Panc1 (cell line): ENCODE results near the gene KCNN2.

Experiments
- POLR2AphosphoS5 ChIP-seq: IDR thresholded peaks from 2 replicates; pipeline ENCODE4 v1.6.1; 2012; ENCODE audit warnings: mild to moderate bottlenecking, low read depth, low read length, moderate library complexity
- TCF7L2 ChIP-seq: IDR thresholded peaks from 2 replicates; pipeline ENCODE4 v1.6.1; 2011; ENCODE audit warnings: mild to moderate bottlenecking, low read depth, low read length, inconsistent platforms
- TF ChIP-seq, protein P1 (sequence below): fragments of 450-650 bp; IDR thresholded peaks from 2 replicates; pipeline ENCODE4 v1.5.1; 2017; ENCODE audit warnings: mild to moderate bottlenecking
- TF ChIP-seq, protein P2 (sequence below), 2 experiments: IDR thresholded peaks; 2 replicates each; pipeline ENCODE4 v1.6.1; 2011 to 2012; ENCODE audit warnings: low read depth in 2 of 2, control low read depth in 1 of 2, low read length in 1 of 2, mild to moderate bottlenecking in 1 of 2, moderate library complexity in 1 of 2; ENCODE audit not compliant: insufficient read depth in 1 of 2

DNA sequence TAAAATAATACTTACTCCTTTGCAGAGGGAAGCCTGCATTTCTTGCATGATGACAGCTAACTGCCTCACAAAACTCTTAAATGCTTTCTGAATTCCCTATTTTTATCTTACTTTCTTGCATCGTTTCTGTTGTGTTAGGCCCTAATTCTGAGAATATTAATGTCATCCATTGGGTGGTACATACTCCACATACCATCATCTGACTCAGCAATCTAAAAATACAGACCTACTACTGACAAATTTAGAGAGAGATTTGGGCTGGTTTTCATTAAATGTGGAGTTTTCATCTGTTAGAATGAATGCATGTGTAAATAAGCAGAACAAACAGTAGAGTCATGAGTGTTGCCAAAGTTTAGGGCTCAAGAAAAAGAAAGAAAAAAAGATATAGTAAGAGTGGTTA lies 26.5 kb upstream of the KCNN2 start:
- TF ChIP-seq POLR2AphosphoS5 (no peak), TCF7L2 (no peak)
- TF ChIP-seq, protein P1, sequence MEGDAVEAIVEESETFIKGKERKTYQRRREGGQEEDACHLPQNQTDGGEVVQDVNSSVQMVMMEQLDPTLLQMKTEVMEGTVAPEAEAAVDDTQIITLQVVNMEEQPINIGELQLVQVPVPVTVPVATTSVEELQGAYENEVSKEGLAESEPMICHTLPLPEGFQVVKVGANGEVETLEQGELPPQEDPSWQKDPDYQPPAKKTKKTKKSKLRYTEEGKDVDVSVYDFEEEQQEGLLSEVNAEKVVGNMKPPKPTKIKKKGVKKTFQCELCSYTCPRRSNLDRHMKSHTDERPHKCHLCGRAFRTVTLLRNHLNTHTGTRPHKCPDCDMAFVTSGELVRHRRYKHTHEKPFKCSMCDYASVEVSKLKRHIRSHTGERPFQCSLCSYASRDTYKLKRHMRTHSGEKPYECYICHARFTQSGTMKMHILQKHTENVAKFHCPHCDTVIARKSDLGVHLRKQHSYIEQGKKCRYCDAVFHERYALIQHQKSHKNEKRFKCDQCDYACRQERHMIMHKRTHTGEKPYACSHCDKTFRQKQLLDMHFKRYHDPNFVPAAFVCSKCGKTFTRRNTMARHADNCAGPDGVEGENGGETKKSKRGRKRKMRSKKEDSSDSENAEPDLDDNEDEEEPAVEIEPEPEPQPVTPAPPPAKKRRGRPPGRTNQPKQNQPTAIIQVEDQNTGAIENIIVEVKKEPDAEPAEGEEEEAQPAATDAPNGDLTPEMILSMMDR: no peak
- TF ChIP-seq, protein P2, sequence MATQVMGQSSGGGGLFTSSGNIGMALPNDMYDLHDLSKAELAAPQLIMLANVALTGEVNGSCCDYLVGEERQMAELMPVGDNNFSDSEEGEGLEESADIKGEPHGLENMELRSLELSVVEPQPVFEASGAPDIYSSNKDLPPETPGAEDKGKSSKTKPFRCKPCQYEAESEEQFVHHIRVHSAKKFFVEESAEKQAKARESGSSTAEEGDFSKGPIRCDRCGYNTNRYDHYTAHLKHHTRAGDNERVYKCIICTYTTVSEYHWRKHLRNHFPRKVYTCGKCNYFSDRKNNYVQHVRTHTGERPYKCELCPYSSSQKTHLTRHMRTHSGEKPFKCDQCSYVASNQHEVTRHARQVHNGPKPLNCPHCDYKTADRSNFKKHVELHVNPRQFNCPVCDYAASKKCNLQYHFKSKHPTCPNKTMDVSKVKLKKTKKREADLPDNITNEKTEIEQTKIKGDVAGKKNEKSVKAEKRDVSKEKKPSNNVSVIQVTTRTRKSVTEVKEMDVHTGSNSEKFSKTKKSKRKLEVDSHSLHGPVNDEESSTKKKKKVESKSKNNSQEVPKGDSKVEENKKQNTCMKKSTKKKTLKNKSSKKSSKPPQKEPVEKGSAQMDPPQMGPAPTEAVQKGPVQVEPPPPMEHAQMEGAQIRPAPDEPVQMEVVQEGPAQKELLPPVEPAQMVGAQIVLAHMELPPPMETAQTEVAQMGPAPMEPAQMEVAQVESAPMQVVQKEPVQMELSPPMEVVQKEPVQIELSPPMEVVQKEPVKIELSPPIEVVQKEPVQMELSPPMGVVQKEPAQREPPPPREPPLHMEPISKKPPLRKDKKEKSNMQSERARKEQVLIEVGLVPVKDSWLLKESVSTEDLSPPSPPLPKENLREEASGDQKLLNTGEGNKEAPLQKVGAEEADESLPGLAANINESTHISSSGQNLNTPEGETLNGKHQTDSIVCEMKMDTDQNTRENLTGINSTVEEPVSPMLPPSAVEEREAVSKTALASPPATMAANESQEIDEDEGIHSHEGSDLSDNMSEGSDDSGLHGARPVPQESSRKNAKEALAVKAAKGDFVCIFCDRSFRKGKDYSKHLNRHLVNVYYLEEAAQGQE (IDR thresholded peaks at IDR 0.05; ENCODE audit: insufficient read depth in 1 of 2, low read depth in 2 of 2, low read length in 1 of 2): no peak
